ENCODE measurements around the gene CGB5. TPM values are rescaled to one million over a fixed set of nuclear protein-coding genes. Genes with fewer than 3 reads are reported as not detected.

CGB5 gene
- total and polyA plus RNA-seq, 9 of the 15 experiments (the other 6 are each of a cell fraction or from before 2014, with no cell fraction given), result not detected

- TF ChIP-seq MLX (CRISPR knock-in tag; conservative IDR thresholded peaks at IDR 0.05) (no peak), ZNF324 (CRISPR knock-in tag; IDR thresholded peaks at IDR 0.05) (no peak), GABPB2 (CRISPR knock-in tag; conservative IDR thresholded peaks at IDR 0.05) (no peak), TAL1 (IDR thresholded peaks at IDR 0.05) (no peak), HNRNPH1 (optimal IDR thresholded peaks at IDR 0.05; ENCODE audit: low read depth, low read length) (no peak), NFATC3 (IDR thresholded peaks at IDR 0.05) (no peak), TAF7 (tag; IDR thresholded peaks at IDR 0.05) (no peak), ERF (CRISPR knock-in tag; IDR thresholded peaks at IDR 0.05) (peak; percentile 73; the same call in 1 of the 2 replicates), MTA3 (IDR thresholded peaks at IDR 0.05; ENCODE audit: borderline replicate concordance) (no peak), CBFA2T3 (IDR thresholded peaks at IDR 0.05) (no peak), SMAD2 (IDR thresholded peaks at IDR 0.05; ENCODE audit: low read depth, low read length) (no peak), HDAC1 (IDR thresholded peaks at IDR 0.05) (no peak), CREM (IDR thresholded peaks at IDR 0.05; ENCODE audit: low read depth) (peak; percentile 93), ZC3H11A (IDR thresholded peaks at IDR 0.05; ENCODE audit: low read depth, low read length) (no peak), ZNF551 (CRISPR knock-in tag; IDR thresholded peaks at IDR 0.05) (no peak), ZNF77 (CRISPR knock-in tag; IDR thresholded peaks at IDR 0.05) (no peak), POLR3G (IDR thresholded peaks at IDR 0.05; ENCODE audit: extremely low read depth, insufficient read length, insufficient replicate concordance) (no peak), FIP1L1 (IDR thresholded peaks at IDR 0.05; ENCODE audit: low read depth, low read length, poor library complexity, severe bottlenecking) (peak; percentile 61), L3MBTL2 (IDR thresholded peaks at IDR 0.05) (peak; percentile 81), ATF1 (CRISPR knock-in tag; IDR thresholded peaks at IDR 0.05) (no peak), ATF1 (tag; IDR thresholded peaks at IDR 0.05) (peak; percentile 55; the same call in 1 of the 2 replicates), POLR2AphosphoS2 (IDR thresholded peaks at IDR 0.05; ENCODE audit: low read length) (peak; percentile 87), RBM25 (IDR thresholded peaks at IDR 0.05; ENCODE audit: low read depth, low read length, severe bottlenecking) (no peak), PTRF (tag; IDR thresholded peaks at IDR 0.05) (no peak), ELF2 (CRISPR knock-in tag; IDR thresholded peaks at IDR 0.05) (0 out of 2 replicates have a peak, but pooled peaks have one; percentile 33), RBFOX2 (IDR thresholded peaks at IDR 0.05; ENCODE audit: low read depth, low read length) (peak; percentile 48), MED1 (CRISPR knock-in tag; IDR thresholded peaks at IDR 0.05; ENCODE audit: borderline replicate concordance) (0 out of 2 replicates have a peak, but pooled peaks have one; percentile 25), ZNF655 (CRISPR knock-in tag; IDR thresholded peaks at IDR 0.05) (no peak)
- TF ChIP-seq, protein P1, sequence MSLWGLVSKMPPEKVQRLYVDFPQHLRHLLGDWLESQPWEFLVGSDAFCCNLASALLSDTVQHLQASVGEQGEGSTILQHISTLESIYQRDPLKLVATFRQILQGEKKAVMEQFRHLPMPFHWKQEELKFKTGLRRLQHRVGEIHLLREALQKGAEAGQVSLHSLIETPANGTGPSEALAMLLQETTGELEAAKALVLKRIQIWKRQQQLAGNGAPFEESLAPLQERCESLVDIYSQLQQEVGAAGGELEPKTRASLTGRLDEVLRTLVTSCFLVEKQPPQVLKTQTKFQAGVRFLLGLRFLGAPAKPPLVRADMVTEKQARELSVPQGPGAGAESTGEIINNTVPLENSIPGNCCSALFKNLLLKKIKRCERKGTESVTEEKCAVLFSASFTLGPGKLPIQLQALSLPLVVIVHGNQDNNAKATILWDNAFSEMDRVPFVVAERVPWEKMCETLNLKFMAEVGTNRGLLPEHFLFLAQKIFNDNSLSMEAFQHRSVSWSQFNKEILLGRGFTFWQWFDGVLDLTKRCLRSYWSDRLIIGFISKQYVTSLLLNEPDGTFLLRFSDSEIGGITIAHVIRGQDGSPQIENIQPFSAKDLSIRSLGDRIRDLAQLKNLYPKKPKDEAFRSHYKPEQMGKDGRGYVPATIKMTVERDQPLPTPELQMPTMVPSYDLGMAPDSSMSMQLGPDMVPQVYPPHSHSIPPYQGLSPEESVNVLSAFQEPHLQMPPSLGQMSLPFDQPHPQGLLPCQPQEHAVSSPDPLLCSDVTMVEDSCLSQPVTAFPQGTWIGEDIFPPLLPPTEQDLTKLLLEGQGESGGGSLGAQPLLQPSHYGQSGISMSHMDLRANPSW (CRISPR knock-in tag; IDR thresholded peaks at IDR 0.05), result no peak
These were observed 25.8 kb upstream of the CGB5 start (continued) for GRCh38 chr19:49017666-49018351.

Data from K562 (cell line).